ENCODE measurements around the gene MOSPD2. TPM values are rescaled to one million over a fixed set of nuclear protein-coding genes. Genes with fewer than 3 reads are reported as not detected.

The MOSPD2 gene
- total and polyA plus RNA-seq, 10 of the 15 experiments (the other 5 are each of a cell fraction or from before 2014, with no cell fraction given), result 4.9 to 14.7 (median 7.4) TPM

GRCh38 chrX:14927401-14927800, 54.2 kb downstream of the MOSPD2 start:
- SMC1A ChIA-PET (ENCODE audit: uncharacterized antibody, unreplicated experiment), result no interaction called here
- Histone ChIP-seq H3K4me1 (ENCODE audit: control insufficient read depth, insufficient read depth, low read length) (no peaks in the 10 kb centered on the region), H3K4me3 (no peak overlapping the region), H3K9me3 (replicated peaks; ENCODE audit: control insufficient read depth, insufficient read depth, low read length) (no peaks in the 10 kb centered on the region), H3K27me3 (replicated peaks in 1 of 2; ENCODE audit: control insufficient read depth in 2 of 2, insufficient read depth in 2 of 2, low read length in 1 of 2) (no peaks in the 10 kb centered on the region), H2AFZ (ENCODE audit: control insufficient read depth, low read depth, low read length) (no peak overlapping the region), H3K4me2 (ENCODE audit: control insufficient read depth, insufficient read depth) (no peak overlapping the region), H4K20me1 (ENCODE audit: control insufficient read depth, insufficient read depth) (no peaks in the 10 kb centered on the region), H3K27ac (ENCODE audit: control insufficient read depth, insufficient read depth) (no peak overlapping the region), H3K79me2 (ENCODE audit: control insufficient read depth, insufficient read depth, low read length) (no peaks in the 10 kb centered on the region), H3K36me3 (ENCODE audit: control insufficient read depth in 2 of 2, insufficient read depth in 2 of 2, low read length in 1 of 2) (no peaks in the 10 kb centered on the region), H3K9ac (ENCODE audit: control insufficient read depth, insufficient read depth, low read length) (no peak overlapping the region)
- intact Hi-C loops (cut with micrococcal nuclease; ENCODE audit: unreplicated experiment) (no loop called here), in situ Hi-C loops (cut with MboI) (no loop called here)
- CTCF ChIA-PET, result interaction anchor here (0.6 kb wide), 1 partner anchor 55 kb away, joined by 3 read pairs; no protein-coding TSS in a partner anchor
- POLR2A ChIA-PET, result no interaction called here
- RAD21 ChIA-PET (ENCODE audit: unreplicated experiment), result no interaction called here
- ATAC-seq (no peak), DNase-seq (ENCODE audit: low read depth, low spot score) (no peak), FAIRE-seq (no peak)
- 59% methylated on average over 5 of the region's 5 CpGs for WGBS (ENCODE audit: insufficient coverage, insufficient replicate concordance, low lambda C conversion rate, missing lambda C conversion rate)
- no TSS peak for BruUV-seq (replicated peaks)
- TF ChIP-seq GATAD2B (conservative IDR thresholded peaks at IDR 0.05; ENCODE audit: low read depth) (no peak), NFIC (IDR thresholded peaks at IDR 0.05; ENCODE audit: low read depth, low read length) (no peak), MEF2B (IDR thresholded peaks at IDR 0.05; ENCODE audit: partially characterized antibody, poor library complexity, severe bottlenecking) (no peak), TCF3 (IDR thresholded peaks at IDR 0.05; ENCODE audit: borderline replicate concordance, insufficient read depth, low read depth, low read length) (no peak), ZBTB40 (IDR thresholded peaks at IDR 0.05; ENCODE audit: borderline replicate concordance) (no peak), STAT3 (IDR thresholded peaks at IDR 0.05; ENCODE audit: low read depth, low read length) (no peak), MAX (IDR thresholded peaks at IDR 0.05; ENCODE audit: low read depth, low read length) (no peak), ATF3 (IDR thresholded peaks at IDR 0.05; ENCODE audit: borderline replicate concordance, extremely low read depth, low read depth, low read length) (no peak), IKZF2 (IDR thresholded peaks at IDR 0.05) (no peak), NKRF (conservative IDR thresholded peaks at IDR 0.05) (no peak), ATF2 (IDR thresholded peaks at IDR 0.05; ENCODE audit: low read length) (no peak), IRF3 (IDR thresholded peaks at IDR 0.05) (no peak), CREB1 (IDR thresholded peaks at IDR 0.05; ENCODE audit: low read depth) (no peak)
